GM21360 (cell line): Measurements from ENCODE around the gene OR10AD1.
"Not testable (repeated sequence)": the region's sequence is repeated elsewhere in the genome, so short reads cannot be mapped to it uniquely, and the experiment has no call there.

Experiments used
- ATAC-seq: cut with Tn5 transposase; IDR thresholded peaks from one replicate; pipeline ENCODE4 v1.9.1; 2021; ENCODE audit warnings: mild to moderate bottlenecking, moderate library complexity; ENCODE audit not compliant: unreplicated experiment

The OR10AD1 gene

GRCh38 chr12:48163150-48163747, 39.8 kb downstream of the OR10AD1 start:
- no peak for ATAC-seq

GRCh38 chr12:48160807-48161206, 42.3 kb downstream of the OR10AD1 start:
- no peak for ATAC-seq

- ATAC-seq: no peak
These were observed 43.0 kb downstream of the OR10AD1 start for GRCh38 chr12:48160046-48160445.

DNA sequence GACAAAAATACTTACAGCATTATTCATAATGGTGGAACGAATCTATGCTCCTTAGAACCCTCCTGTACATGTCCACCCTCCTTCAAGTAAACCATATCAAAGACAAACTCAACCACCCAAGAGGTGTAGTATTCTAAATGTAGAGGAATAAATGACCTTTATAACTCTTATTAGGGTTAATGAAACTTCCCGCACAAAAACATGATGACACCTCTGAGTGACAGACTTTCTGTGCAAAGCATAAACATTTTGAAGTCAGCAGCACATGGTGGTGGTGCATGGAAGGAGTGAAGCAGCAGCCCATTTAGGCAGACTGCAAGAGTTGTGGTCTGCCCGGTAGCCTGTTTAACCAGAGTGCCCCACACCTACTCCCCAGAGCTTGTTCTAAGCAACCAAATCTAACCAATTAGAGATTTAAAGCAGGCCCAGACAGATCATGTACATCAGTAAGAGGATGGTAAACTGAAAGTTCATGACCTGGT, 45.2 kb downstream of the OR10AD1 start:
- ATAC-seq: no peak

DNA sequence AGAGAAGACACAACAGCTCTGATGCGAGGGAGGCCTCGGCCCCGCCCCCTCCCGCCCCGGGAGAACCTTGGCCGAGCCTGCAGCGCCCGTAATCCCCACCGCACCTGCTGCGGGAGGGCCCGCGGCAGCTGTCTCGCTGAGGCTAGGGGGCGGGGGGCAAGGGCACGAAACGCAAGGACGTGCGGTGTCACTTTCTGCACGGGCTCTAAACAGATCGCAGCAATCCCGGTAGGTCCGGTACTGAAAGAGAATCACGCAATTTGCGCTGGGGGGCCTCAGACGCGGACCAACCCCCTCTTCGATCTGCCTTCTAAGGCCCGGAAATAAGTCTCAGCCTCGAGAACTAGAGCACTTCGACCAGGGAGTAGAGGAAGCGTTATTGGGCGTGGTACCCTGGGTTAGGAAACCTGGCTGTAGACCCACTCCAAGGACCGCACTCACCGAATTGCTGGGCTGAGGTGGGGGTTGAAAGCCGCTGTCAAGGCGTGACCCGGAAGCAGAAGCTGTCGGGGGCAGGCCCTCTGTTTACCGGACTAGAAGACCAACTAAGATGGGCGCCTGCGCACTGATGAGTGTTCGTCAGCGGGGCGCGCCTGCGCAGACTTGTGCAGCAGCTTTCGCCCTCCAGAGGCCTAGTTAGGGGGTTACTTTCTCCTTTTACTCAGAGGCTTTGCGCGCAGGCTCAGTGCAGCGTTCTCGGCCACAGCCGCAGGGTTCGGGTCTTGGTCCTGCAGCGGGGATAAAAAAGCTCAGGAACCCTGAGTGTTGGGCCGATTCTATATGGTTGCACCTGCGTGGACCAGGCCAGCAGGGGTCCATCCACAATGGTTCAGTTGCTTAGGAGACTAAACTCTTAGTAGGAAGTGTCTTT, 45.8 kb downstream of the OR10AD1 start, which contains the start of gene ASB8:
Gene ASB8, minus strand, starts transcription at position 498 of the 871 bp plus-strand sequence. CDS start 4,019 bp downstream, outside the sequence.
- peak; percentile 88 for ATAC-seq

GRCh38 chr12:48156652-48157017, 46.5 kb downstream of the OR10AD1 start:
- ATAC-seq: no peak

DNA sequence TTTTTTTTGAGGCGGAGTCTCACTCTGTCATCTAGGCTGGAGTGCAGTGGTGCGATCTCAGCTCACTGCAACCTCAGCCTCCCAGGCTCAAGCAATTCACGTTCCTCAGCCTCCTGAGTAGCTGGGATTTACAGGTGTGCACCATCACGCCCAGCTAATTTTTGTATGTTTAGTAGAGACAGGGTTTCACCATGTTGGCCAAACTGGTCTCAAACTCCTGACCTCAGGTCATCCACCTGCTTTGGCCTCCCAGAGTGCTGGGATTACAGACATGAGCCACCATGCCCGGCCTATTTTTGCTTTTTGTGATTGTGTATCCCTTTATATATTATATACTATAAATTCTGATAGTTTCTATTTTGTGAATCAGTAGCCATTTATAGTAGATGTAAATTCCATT, 47.3 kb downstream of the OR10AD1 start:
- ATAC-seq: not testable (repeated sequence)
